K562 (cell line): ENCODE measurements around the gene NOP14. TPM values are rescaled to one million over a fixed set of nuclear protein-coding genes. Genes with fewer than 3 reads are reported as not detected.

Source experiments
- ATAC-seq: fragments of 200-7000 bp; cut with Tn5 transposase; 3 replicates; pipeline ENCODE4 v1.9.1; 2020; ENCODE audit warnings: moderate library complexity
- BruUV-seq: library from RNA; stranded (reverse); fragments of 400-500 nt; replicated peaks from 2 replicates; lab custom pipeline; 2021; lab: Mats Ljungman, UMichigan
- CTCF ChIA-PET: fragments of 300-600 bp; formaldehyde crosslinking; extraction: SDS; loops from one replicate; lab custom pipeline; 2021; ENCODE audit warnings: low intra/inter-chr PET ratio; lab: Yijun Ruan, JAX
- POLR2A ChIA-PET: fragments of 300-600, 350-650 bp; sonication (Branson Sonifier 250); formaldehyde crosslinking; extraction: SDS; loops from one replicate; lab custom pipeline; 2021; ENCODE audit warnings: antibody characterized with exemption, inconsistent platforms; lab: Yijun Ruan, JAX
- DNase-seq, 4 experiments: peaks; one replicate each; pipeline versions ENCODE4 v3.0.0 to v3.0.0-alpha.2; 2011 to 2018; ENCODE audit warnings: low spot score in 3 of 4, mixed read lengths in 3 of 4; ENCODE audit errors: extremely low read depth in 1 of 4
- FAIRE-seq: peaks from 2 replicates; lab custom pipeline; 2011; peaks lifted over from hg19 to GRCh38; lab: Jason Lieb, UNC
- H2AFZ ChIP-seq: 2 replicates; pipeline ENCODE4 v1.6.0; 2011; ENCODE audit warnings: low read depth, low read length, control low read depth, inconsistent platforms
- H3K27ac ChIP-seq: fragments of 200-600 bp; 3 replicates; pipeline ENCODE4 v1.8.0; 2011; ENCODE audit warnings: low read depth, mild to moderate bottlenecking, control low read depth, inconsistent platforms, low read length, moderate library complexity, mixed read lengths; ENCODE audit errors: extremely low read depth
- H3K27me3 ChIP-seq, 2 experiments: fragments of 300-600 bp in 1 of 2; 2 replicates in 1 of 2; 3 replicates in 1 of 2; pipeline versions ENCODE4 v1.6.0 to v1.8.0; 2011; ENCODE audit warnings: inconsistent platforms in 2 of 2, low read length in 2 of 2, mild to moderate bottlenecking in 1 of 2, mixed read lengths in 1 of 2, moderate library complexity in 1 of 2; ENCODE audit not compliant: control insufficient read depth in 2 of 2, insufficient read depth in 2 of 2
- H3K36me3 ChIP-seq: fragments of 300-600 bp; 3 replicates; pipeline ENCODE4 v1.8.0; 2011; ENCODE audit warnings: mild to moderate bottlenecking, low read length, inconsistent platforms; ENCODE audit not compliant: control insufficient read depth, insufficient read depth
- H3K4me1 ChIP-seq, 2 experiments: fragments of 200-600 bp in 1 of 2; replicated peaks in 1 of 2; 2 replicates in 1 of 2; 3 replicates in 1 of 2; pipeline versions ENCODE4 v1.5.1 to v1.8.0; 2011; ENCODE audit warnings: inconsistent platforms in 2 of 2, low read length in 2 of 2, mild to moderate bottlenecking in 1 of 2, mixed read lengths in 1 of 2, moderate library complexity in 1 of 2; ENCODE audit not compliant: control insufficient read depth in 2 of 2, insufficient read depth in 2 of 2
- H3K4me2 ChIP-seq: 2 replicates; pipeline ENCODE4 v1.6.1; 2011; ENCODE audit warnings: low read length, control low read depth, inconsistent platforms, mixed read lengths; ENCODE audit not compliant: insufficient read depth
- H3K4me3 ChIP-seq: fragments of 200-600 bp; sonication (generic), shearing (Covaris generic); 2 replicates; pipeline ENCODE4 v1.5.1; 2016; ENCODE audit warnings: control low read depth, inconsistent platforms
- H3K79me2 ChIP-seq: fragments of 200-600 bp; 3 replicates; pipeline ENCODE4 v1.8.0; 2011; ENCODE audit warnings: low read length, inconsistent platforms; ENCODE audit not compliant: control insufficient read depth, insufficient read depth
- H3K9ac ChIP-seq, 2 experiments: 2 replicates each; pipeline versions ENCODE4 v1.6.0 to v1.6.1; 2011; ENCODE audit warnings: low read depth in 2 of 2, low read length in 2 of 2, control low read depth in 1 of 2, inconsistent platforms in 1 of 2, mild to moderate bottlenecking in 1 of 2, mixed read lengths in 1 of 2; ENCODE audit not compliant: insufficient read depth in 1 of 2
- H3K9me1 ChIP-seq: one replicate; pipeline ENCODE4 v1.6.0; 2011; ENCODE audit warnings: inconsistent platforms, mild to moderate bottlenecking, low read length, moderate library complexity; ENCODE audit not compliant: control insufficient read depth, insufficient read depth
- H3K9me3 ChIP-seq: replicated peaks from 2 replicates; pipeline ENCODE4 v1.5.1; 2011; ENCODE audit warnings: low read depth, low read length, inconsistent platforms; ENCODE audit not compliant: control insufficient read depth, insufficient read depth
- H4K20me1 ChIP-seq: replicated peaks from 2 replicates; pipeline ENCODE4 v1.6.1; 2011; ENCODE audit warnings: low read length, inconsistent platforms, mixed read lengths; ENCODE audit not compliant: control insufficient read depth, insufficient read depth
- AFF1 ChIP-seq, 2 experiments: fragments of 450-650 bp; IDR thresholded peaks; 2 replicates each; pipeline ENCODE4 v1.6.1; 2018; ENCODE audit warnings: mild to moderate bottlenecking in 2 of 2, low read depth in 1 of 2; ENCODE audit not compliant: partially characterized antibody in 2 of 2
- BCL6 ChIP-seq: fragments of 250-450 bp; sonication (Bioruptor Pico); IDR thresholded peaks from 2 replicates; pipeline ENCODE4 v1.4.0; 2020
- PBX2 ChIP-seq, 2 experiments: IDR thresholded peaks in 1 of 2; conservative IDR thresholded peaks in 1 of 2; 2 replicates each; pipeline ENCODE4 v1.6.1; 2016; ENCODE audit warnings: low read depth in 2 of 2, mild to moderate bottlenecking in 1 of 2, missing compliant biosample characterization in 1 of 2, missing genetic modification characterization in 1 of 2, moderate library complexity in 1 of 2
- PRDM10 ChIP-seq: fragments of 450-650 bp; IDR thresholded peaks from 2 replicates; pipeline ENCODE4 v1.6.1; 2018; ENCODE audit not compliant: partially characterized antibody
- SRSF3 ChIP-seq: fragments of 200-400 bp; formaldehyde crosslinking; IDR thresholded peaks from 2 replicates; pipeline ENCODE4 v1.6.1; 2016; ENCODE audit warnings: mild to moderate bottlenecking, low read length, moderate library complexity; ENCODE audit not compliant: insufficient read depth
- TCF3 ChIP-seq: sonication (generic); formaldehyde crosslinking; IDR thresholded peaks from 2 replicates; pipeline ENCODE4 v1.4.0; 2020; ENCODE audit warnings: mild to moderate bottlenecking, missing genetic modification reagents
- WGBS: fragments of 100-300 bp; shearing (Covaris generic); methylation state at CpG from one replicate; pipeline ENCODE4 v1.1.6; 2016; ENCODE audit warnings: low coverage, mixed read lengths; ENCODE audit not compliant: insufficient coverage; ENCODE audit errors: missing lambda C conversion rate; 5-methylcytosine and 5-hydroxymethylcytosine counted together
- in situ Hi-C: fragments of 300-500 bp; cut with MboI; formaldehyde crosslinking; loops from 4 replicates; pipeline ENCODE4 v1.15.0; 2018; ENCODE audit warnings: inconsistent platforms, mixed read lengths
- intact Hi-C: fragments of 100-400 bp; cut with micrococcal nuclease; formaldehyde crosslinking; loops from 2 replicates; pipeline ENCODE4 v1.14.2; 2022
- polyA plus RNA-seq, 8 experiments: library from polyadenylated mRNA; depleted of rRNA in 4 of 8; stranded (reverse) in 5 of 8; unstranded in 3 of 8; fragments of >200 nt; fragmentation: Nextera tagmentation in 2 of 8; fragmentation: Illumina TruSeq in 1 of 8; extraction: Ambion mirVana in 2 of 8; extraction: Trizol in 1 of 8; gene quantifications; 2 replicates each; pipeline versions ENCODE4 v1.2.1 to v1.2.3, GENCODE V29; 2011 to 2014; ENCODE audit warnings: inconsistent platforms in 1 of 8, missing spikeins in 1 of 8
- total RNA-seq, 7 experiments: library from RNA; depleted of rRNA in 6 of 7; stranded (reverse); fragments of >200 nt in 6 of 7; fragmentation: Illumina TruSeq in 2 of 7; extraction: Trizol in 2 of 7; gene quantifications; 2 replicates each; pipeline versions ENCODE4 v1.2.1 to v1.2.3, GENCODE V29; 2011 to 2021; ENCODE audit warnings: low replicate concordance in 1 of 7

NOP14 gene
- total and polyA plus RNA-seq, 9 of the 15 experiments (the other 6 are each of a cell fraction or from before 2014, with no cell fraction given): 12.7 to 76.0 (median 50.9) TPM

- DNase-seq: no peak
- no peak overlapping the region for H2AFZ ChIP-seq
- H3K9ac ChIP-seq: no peak overlapping the region; a peak in 1 of 4 replicates
- TF ChIP-seq PBX2 (CRISPR knock-in tag; IDR thresholded peaks at IDR 0.05; ENCODE audit: low read depth) (no peak), PBX2 (tag; conservative IDR thresholded peaks at IDR 0.05; ENCODE audit: low read depth) (no peak), PRDM10 (no peak), BCL6 (no peak), AFF1 (IDR thresholded peaks at IDR 0.05; ENCODE audit: low read depth in 1 of 2, partially characterized antibody in 2 of 2) (no peak), SRSF3 (no peak), TCF3 (CRISPR knock-in tag) (no peak)
- H3K4me3 ChIP-seq: no peak overlapping the region
- H3K36me3 ChIP-seq: peaks cover 97% of the 10 kb centered on the region
- H3K9me1 ChIP-seq: no peaks in the 10 kb centered on the region
- no peak overlapping the region for H3K27ac ChIP-seq
- no peak overlapping the region for H3K4me2 ChIP-seq
- ChIA-PET CTCF (interaction anchor here (0.6 kb wide), 1 partner anchor 9 kb away, joined by 3 read pairs; no protein-coding TSS in a partner anchor), POLR2A (interaction anchor here (1.4 to 3.1 kb wide), 4 partner anchors 8 to 18 kb away, joined by 4 to 23 read pairs (median 8); partner anchors contain the start of genes GRK4 and NOP14)
- intact Hi-C loops (no loop called here), in situ Hi-C loops (no loop called here)
- peaks cover 28% of the 10 kb centered on the region for H3K79me2 ChIP-seq
- H3K9me3 ChIP-seq: peaks cover 8% of the 10 kb centered on the region
- FAIRE-seq: no peak
- H3K4me1 ChIP-seq: 0 out of 5 replicates have a peak, but pooled peaks cover 0 to 2% of the 10 kb centered on the region in 2 experiments
- no peaks in the 10 kb centered on the region for H3K27me3 ChIP-seq
- 90% methylated on average over 6 of the region's 6 CpGs for WGBS
- ATAC-seq: no peak
- no TSS peak for BruUV-seq
- H4K20me1 ChIP-seq: peaks cover 12% of the 10 kb centered on the region; the same call in 1 of the 2 replicates
Measured at GRCh38 chr4:2953496-2953895, 9.7 kb downstream of the NOP14 start.
